Fibroblast of the aortic adventitia (primary cell): Measurements from ENCODE around the gene RIMS4. TPM values are rescaled to one million over a fixed set of nuclear protein-coding genes. Genes with fewer than 3 reads are reported as not detected.

Source experiments
- DNase-seq: peaks from one replicate; pipeline ENCODE4 v3.0.0-alpha.2; 2010; ENCODE audit warnings: low read depth
- H3K4me3 ChIP-seq: 2 replicates; pipeline ENCODE4 v1.5.1; 2011; ENCODE audit warnings: low read depth, mild to moderate bottlenecking, control low read depth, low read length, moderate library complexity
- total RNA-seq: library from RNA; depleted of rRNA; stranded (reverse); fragments of >200 nt; gene quantifications from 2 replicates; pipeline ENCODE4 v1.2.3, GENCODE V29; 2012; ENCODE audit warnings: low replicate concordance
- TF ChIP-seq, protein P1 (sequence below): IDR thresholded peaks from 2 replicates; pipeline ENCODE4 v1.5.1; 2011; ENCODE audit warnings: mild to moderate bottlenecking, low read length, control low read depth, inconsistent platforms; ENCODE audit not compliant: insufficient read depth

Gene RIMS4
- total RNA-seq, 1 donor = 0.27 TPM

DNA sequence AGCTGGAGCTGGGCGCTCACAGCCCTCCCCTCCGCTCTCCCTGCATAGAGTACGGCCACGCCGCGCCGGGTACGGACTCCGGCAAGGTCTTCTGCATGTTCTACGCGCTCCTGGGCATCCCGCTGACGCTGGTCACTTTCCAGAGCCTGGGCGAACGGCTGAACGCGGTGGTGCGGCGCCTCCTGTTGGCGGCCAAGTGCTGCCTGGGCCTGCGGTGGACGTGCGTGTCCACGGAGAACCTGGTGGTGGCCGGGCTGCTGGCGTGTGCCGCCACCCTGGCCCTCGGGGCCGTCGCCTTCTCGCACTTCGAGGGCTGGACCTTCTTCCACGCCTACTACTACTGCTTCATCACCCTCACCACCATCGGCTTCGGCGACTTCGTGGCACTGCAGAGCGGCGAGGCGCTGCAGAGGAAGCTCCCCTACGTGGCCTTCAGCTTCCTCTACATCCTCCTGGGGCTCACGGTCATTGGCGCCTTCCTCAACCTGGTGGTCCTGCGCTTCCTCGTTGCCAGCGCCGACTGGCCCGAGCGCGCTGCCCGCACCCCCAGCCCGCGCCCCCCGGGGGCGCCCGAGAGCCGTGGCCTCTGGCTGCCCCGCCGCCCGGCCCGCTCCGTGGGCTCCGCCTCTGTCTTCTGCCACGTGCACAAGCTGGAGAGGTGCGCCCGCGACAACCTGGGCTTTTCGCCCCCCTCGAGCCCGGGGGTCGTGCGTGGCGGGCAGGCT, 60.1 kb downstream of the RIMS4 start:
- no peak for DNase-seq
- TF ChIP-seq, protein P1, sequence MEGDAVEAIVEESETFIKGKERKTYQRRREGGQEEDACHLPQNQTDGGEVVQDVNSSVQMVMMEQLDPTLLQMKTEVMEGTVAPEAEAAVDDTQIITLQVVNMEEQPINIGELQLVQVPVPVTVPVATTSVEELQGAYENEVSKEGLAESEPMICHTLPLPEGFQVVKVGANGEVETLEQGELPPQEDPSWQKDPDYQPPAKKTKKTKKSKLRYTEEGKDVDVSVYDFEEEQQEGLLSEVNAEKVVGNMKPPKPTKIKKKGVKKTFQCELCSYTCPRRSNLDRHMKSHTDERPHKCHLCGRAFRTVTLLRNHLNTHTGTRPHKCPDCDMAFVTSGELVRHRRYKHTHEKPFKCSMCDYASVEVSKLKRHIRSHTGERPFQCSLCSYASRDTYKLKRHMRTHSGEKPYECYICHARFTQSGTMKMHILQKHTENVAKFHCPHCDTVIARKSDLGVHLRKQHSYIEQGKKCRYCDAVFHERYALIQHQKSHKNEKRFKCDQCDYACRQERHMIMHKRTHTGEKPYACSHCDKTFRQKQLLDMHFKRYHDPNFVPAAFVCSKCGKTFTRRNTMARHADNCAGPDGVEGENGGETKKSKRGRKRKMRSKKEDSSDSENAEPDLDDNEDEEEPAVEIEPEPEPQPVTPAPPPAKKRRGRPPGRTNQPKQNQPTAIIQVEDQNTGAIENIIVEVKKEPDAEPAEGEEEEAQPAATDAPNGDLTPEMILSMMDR = no peak
- no peak overlapping the region for H3K4me3 ChIP-seq

DNA sequence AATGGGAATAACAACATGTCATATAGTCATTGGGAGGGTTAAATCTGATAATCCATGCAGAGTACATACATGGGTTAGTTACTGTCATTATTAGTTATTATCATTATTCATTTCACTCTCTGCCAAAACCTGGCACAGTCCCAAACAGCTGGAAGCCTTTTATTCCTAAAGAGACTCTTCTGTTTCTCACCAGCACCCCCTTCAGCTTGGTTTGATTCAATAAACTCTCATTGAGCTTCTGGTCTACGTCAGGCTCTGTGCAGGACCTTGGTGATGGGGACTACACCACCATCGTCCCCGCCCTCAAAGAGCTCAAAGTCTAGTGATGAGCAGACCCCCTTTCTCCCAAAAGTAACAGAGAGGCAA, 62.4 kb downstream of the RIMS4 start:
- TF ChIP-seq, protein P1 = no peak
- no peak overlapping the region for H3K4me3 ChIP-seq
- peak; percentile 37 for DNase-seq

DNA sequence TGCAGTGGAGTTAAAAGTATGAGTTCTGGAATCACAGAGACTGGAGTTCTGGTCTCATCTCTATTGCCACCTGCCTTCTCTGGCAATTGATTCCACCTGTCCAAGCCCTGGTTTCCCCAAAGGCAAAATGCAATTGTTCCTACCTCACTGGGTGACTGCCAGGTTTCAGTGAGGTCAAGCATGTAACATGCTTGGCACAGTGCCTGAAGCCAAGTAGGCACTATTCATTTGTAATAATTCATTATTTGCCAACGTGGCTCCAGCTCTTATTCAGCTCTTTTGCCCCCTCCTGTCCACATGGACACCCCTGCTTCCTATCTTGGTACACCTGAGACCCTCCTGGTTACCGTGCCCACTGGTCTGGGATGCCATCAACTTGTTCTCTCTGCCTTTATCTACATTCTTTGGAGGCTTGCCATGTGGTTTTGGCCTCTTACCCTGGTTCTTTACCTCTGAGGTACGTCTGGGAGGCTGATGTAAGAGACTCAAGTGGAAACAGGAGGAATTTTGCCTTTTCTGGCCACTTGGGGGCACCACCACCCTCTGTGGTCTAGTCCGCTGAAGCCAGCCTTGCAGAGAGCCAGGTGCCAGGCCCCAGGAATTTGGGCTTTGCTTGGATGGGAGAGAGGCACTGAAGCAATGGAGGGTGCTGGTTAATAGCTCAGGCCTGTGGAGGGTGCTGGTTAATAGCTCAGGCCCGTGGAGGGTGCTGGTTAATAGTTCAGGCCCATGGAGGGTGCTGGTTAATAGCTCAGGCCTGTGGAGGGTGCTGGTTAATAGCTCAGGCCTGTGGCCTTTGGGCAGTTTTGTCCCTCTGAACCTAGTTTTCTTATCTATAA, 63.0 kb downstream of the RIMS4 start:
- TF ChIP-seq, protein P1 = peak; percentile 75
- peak; percentile 86 for DNase-seq
- no peak overlapping the region for H3K4me3 ChIP-seq

DNA sequence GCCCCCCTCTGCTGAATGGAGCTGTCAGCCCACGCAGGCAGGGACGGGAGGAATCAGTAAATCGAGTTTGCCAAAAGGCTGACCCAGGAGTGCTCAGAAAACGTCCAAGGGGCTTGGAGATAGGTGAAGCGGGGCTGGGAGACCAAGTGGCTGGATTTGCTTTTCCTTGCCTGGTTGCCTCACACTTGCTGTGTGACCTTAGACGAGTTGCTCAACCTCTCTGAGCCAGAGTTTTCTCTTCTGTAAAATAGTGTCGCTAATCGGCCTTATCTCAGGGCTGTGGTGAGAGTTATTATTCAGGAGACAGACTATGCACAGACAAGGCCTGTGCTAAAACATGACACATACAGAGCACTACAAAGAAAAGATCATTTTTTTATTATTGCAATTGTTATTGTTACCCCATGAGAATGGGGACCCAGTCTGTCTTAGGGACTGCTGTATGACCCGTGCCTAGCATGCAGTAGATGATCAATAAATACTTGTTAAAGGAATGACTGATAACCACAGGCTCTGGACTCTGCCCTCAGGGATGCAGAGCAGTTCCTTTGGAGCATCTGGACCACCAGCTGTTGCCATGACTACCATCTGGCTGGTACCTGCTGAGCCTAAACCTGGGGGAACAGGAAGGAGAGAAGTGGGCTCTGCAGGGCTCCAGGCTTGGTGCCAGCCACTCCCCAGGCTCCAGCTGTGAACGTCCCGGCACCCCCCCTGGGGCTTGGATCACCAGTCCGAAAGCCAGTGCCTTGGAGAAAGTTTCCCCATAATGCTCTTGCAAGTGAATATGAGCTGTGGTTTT, 63.8 kb downstream of the RIMS4 start:
- TF ChIP-seq, protein P1 = no peak
- H3K4me3 ChIP-seq = peak overlapping the region; percentile 63
- DNase-seq = no peak

DNA sequence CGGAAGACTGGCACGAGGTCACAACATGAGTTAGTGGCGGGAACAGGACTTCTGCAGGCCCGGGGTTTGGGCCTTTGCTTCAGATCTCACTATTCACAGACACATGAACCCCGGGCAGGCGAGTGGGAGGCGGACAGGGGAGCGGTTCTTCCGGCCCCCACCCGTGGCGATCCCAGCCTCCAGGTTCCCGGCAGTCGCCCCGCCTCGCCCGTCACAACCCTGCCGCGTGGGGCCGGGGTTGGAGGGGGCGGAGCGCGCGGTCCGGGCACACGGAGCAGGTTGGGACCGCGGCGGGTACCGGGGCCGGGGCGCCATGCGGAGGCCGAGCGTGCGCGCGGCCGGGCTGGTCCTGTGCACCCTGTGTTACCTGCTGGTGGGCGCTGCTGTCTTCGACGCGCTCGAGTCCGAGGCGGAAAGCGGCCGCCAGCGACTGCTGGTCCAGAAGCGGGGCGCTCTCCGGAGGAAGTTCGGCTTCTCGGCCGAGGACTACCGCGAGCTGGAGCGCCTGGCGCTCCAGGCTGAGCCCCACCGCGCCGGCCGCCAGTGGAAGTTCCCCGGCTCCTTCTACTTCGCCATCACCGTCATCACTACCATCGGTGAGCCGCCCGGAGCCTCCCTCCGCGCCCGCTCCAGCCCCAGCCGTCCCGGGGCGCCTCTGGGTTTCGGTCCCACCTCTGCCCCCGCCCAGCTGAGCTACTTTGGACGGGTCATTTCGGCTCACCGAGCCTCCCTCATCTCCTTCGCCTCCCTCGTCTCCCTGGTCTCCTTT, 64.6 kb downstream of the RIMS4 start, which contains the start of gene KCNK15:
KCNK15 (plus strand) TSS at position 268 of the 769 bp plus-strand sequence; CDS start at position 314, 46 bp downstream.
- TF ChIP-seq, protein P1 = no peak
- peak within 1 kb of the TSS; percentile 63 for H3K4me3 ChIP-seq
- no peak for DNase-seq

DNA sequence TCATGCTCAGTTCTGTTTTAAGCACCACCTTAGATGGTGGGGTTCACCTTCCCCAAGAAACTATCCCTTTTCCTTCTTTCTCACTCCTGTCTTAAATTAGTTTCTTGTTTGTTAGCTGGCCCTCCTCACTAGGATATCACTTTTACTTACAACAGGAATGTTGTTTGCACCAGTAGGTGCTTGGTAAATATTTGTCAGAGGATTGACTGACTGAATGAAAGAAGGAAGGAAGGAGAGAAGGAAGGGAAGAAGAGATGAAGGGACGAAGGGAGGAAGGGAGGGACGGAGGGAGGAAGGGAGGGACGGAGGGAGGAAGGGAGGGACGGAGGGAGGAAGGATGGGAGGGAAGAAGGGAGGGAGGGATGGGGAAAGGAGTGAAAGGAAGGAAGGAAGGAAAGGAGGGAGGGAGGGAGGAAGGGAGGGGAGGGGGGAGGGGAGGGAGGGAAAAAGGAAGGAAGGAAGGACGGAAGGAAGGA, 65.2 kb downstream of the RIMS4 start:
- TF ChIP-seq, protein P1 = no peak
- H3K4me3 ChIP-seq = no peak overlapping the region
- no peak for DNase-seq
